Measurements from ENCODE around the gene GRK3.
"Not testable (repeated sequence)": the region's sequence is repeated elsewhere in the genome, so short reads cannot be mapped to it uniquely, and the experiment has no call there.

GRK3 gene

GRCh38 chr22:25697978-25698377 is 133.5 kb downstream of the GRK3 start:
- Mint-ChIP-seq H3K4me1 (no peaks in the 10 kb centered on the region), H3K9me3 (no peaks in the 10 kb centered on the region), H3K4me3 (no peak overlapping the region), H3K27me3 (peaks cover 1% of the 10 kb centered on the region), H3K27ac (no peak overlapping the region), H3K36me3 (peaks cover 2% of the 10 kb centered on the region)

- no peaks in the 10 kb centered on the region for H3K4me1 Mint-ChIP-seq
- H3K4me3 Mint-ChIP-seq: no peak overlapping the region
- H3K27ac Mint-ChIP-seq: no peak overlapping the region
- peaks cover 1% of the 10 kb centered on the region for H3K27me3 Mint-ChIP-seq
- peaks cover 2% of the 10 kb centered on the region for H3K36me3 Mint-ChIP-seq
- no peaks in the 10 kb centered on the region for H3K9me3 Mint-ChIP-seq
These were observed 134.0 kb downstream of the GRK3 start for GRCh38 chr22:25698461-25698860.

- H3K36me3 Mint-ChIP-seq: peaks cover 2% of the 10 kb centered on the region
- no peak overlapping the region for H3K27ac Mint-ChIP-seq
- H3K9me3 Mint-ChIP-seq: no peaks in the 10 kb centered on the region
- no peaks in the 10 kb centered on the region for H3K4me1 Mint-ChIP-seq
- peaks cover 1% of the 10 kb centered on the region for H3K27me3 Mint-ChIP-seq
- H3K4me3 Mint-ChIP-seq: no peak overlapping the region
These were observed 134.5 kb downstream of the GRK3 start for GRCh38 chr22:25698978-25699377.

GRCh38 chr22:25701056-25701780 is 136.7 kb downstream of the GRK3 start:
- Mint-ChIP-seq H3K27me3 (peaks cover 1% of the 10 kb centered on the region), H3K36me3 (no peaks in the 10 kb centered on the region), H3K4me3 (no peak overlapping the region), H3K27ac (no peak overlapping the region), H3K4me1 (no peaks in the 10 kb centered on the region), H3K9me3 (no peaks in the 10 kb centered on the region)

- Mint-ChIP-seq H3K9me3 (no peaks in the 10 kb centered on the region), H3K4me1 (no peaks in the 10 kb centered on the region), H3K36me3 (no peaks in the 10 kb centered on the region), H3K27ac (no peak overlapping the region), H3K27me3 (peaks cover 1% of the 10 kb centered on the region), H3K4me3 (no peak overlapping the region)
These were observed 137.6 kb downstream of the GRK3 start for GRCh38 chr22:25702040-25702439.

GRCh38 chr22:25702571-25703167 is 138.2 kb downstream of the GRK3 start:
- Mint-ChIP-seq H3K9me3 (no peaks in the 10 kb centered on the region), H3K4me3 (no peak overlapping the region), H3K4me1 (no peaks in the 10 kb centered on the region), H3K27me3 (peaks cover 1% of the 10 kb centered on the region), H3K27ac (no peak overlapping the region), H3K36me3 (peaks cover 3% of the 10 kb centered on the region)

GRCh38 chr22:25704701-25705100 is 140.2 kb downstream of the GRK3 start:
- H3K27me3 Mint-ChIP-seq: peaks cover 1% of the 10 kb centered on the region
- H3K4me1 Mint-ChIP-seq: peaks cover under 1% of the 10 kb centered on the region
- no peak overlapping the region for H3K4me3 Mint-ChIP-seq
- no peak overlapping the region for H3K27ac Mint-ChIP-seq
- no peaks in the 10 kb centered on the region for H3K9me3 Mint-ChIP-seq
- peaks cover 3% of the 10 kb centered on the region for H3K36me3 Mint-ChIP-seq

- Mint-ChIP-seq H3K4me3 (no peak overlapping the region), H3K27me3 (no peaks in the 10 kb centered on the region), H3K27ac (no peak overlapping the region), H3K4me1 (peaks cover 6% of the 10 kb centered on the region), H3K9me3 (no peaks in the 10 kb centered on the region), H3K36me3 (peaks cover 3% of the 10 kb centered on the region)
These were observed 141.7 kb downstream of the GRK3 start for GRCh38 chr22:25706197-25706596.

- H3K27ac Mint-ChIP-seq, H3K9me3 Mint-ChIP-seq, H3K36me3 Mint-ChIP-seq, H3K4me1 Mint-ChIP-seq, H3K27me3 Mint-ChIP-seq, H3K4me3 Mint-ChIP-seq: not testable (repeated sequence)
These were observed 144.0 kb downstream of the GRK3 start for GRCh38 chr22:25708430-25708829.

- no peak overlapping the region for H3K4me3 Mint-ChIP-seq
- H3K36me3 Mint-ChIP-seq: peaks cover 6% of the 10 kb centered on the region
- H3K9me3 Mint-ChIP-seq: no peaks in the 10 kb centered on the region
- peaks cover 6% of the 10 kb centered on the region for H3K4me1 Mint-ChIP-seq
- H3K27me3 Mint-ChIP-seq: no peaks in the 10 kb centered on the region
- H3K27ac Mint-ChIP-seq: no peak overlapping the region
These were observed 145.3 kb downstream of the GRK3 start for GRCh38 chr22:25709758-25710157.

GRCh38 chr22:25710501-25710900 is 146.0 kb downstream of the GRK3 start:
- Mint-ChIP-seq H3K27ac (no peak overlapping the region), H3K27me3 (no peaks in the 10 kb centered on the region), H3K36me3 (peaks cover 6% of the 10 kb centered on the region), H3K9me3 (no peaks in the 10 kb centered on the region), H3K4me3 (no peak overlapping the region), H3K4me1 (peaks cover 6% of the 10 kb centered on the region)

- Mint-ChIP-seq H3K27me3 (no peaks in the 10 kb centered on the region), H3K4me3 (no peak overlapping the region), H3K9me3 (no peaks in the 10 kb centered on the region), H3K4me1 (peaks cover 6% of the 10 kb centered on the region), H3K36me3 (peaks cover 6% of the 10 kb centered on the region), H3K27ac (no peak overlapping the region)
These were observed 147.0 kb downstream of the GRK3 start for GRCh38 chr22:25711491-25711890.

GRCh38 chr22:25712661-25713400 is 148.4 kb downstream of the GRK3 start:
- H3K9me3 Mint-ChIP-seq: no peaks in the 10 kb centered on the region
- peaks cover 3% of the 10 kb centered on the region for H3K36me3 Mint-ChIP-seq
- no peak overlapping the region for H3K4me3 Mint-ChIP-seq
- H3K27ac Mint-ChIP-seq: no peak overlapping the region
- H3K27me3 Mint-ChIP-seq: no peaks in the 10 kb centered on the region
- H3K4me1 Mint-ChIP-seq: peaks cover 6% of the 10 kb centered on the region

- H3K36me3 Mint-ChIP-seq: peaks cover 3% of the 10 kb centered on the region
- no peaks in the 10 kb centered on the region for H3K27me3 Mint-ChIP-seq
- H3K9me3 Mint-ChIP-seq: no peaks in the 10 kb centered on the region
- no peak overlapping the region for H3K27ac Mint-ChIP-seq
- H3K4me1 Mint-ChIP-seq: peaks cover 6% of the 10 kb centered on the region
- no peak overlapping the region for H3K4me3 Mint-ChIP-seq
These were observed 149.6 kb downstream of the GRK3 start for GRCh38 chr22:25714070-25714469.

GRCh38 chr22:25714739-25715138 is 150.3 kb downstream of the GRK3 start:
- H3K9me3 Mint-ChIP-seq: no peaks in the 10 kb centered on the region
- peaks cover 3% of the 10 kb centered on the region for H3K36me3 Mint-ChIP-seq
- no peak overlapping the region for H3K27ac Mint-ChIP-seq
- peaks cover 5% of the 10 kb centered on the region for H3K4me1 Mint-ChIP-seq
- no peaks in the 10 kb centered on the region for H3K27me3 Mint-ChIP-seq
- no peak overlapping the region for H3K4me3 Mint-ChIP-seq

- no peaks in the 10 kb centered on the region for H3K9me3 Mint-ChIP-seq
- H3K27me3 Mint-ChIP-seq: no peaks in the 10 kb centered on the region
- no peaks in the 10 kb centered on the region for H3K36me3 Mint-ChIP-seq
- H3K27ac Mint-ChIP-seq: no peak overlapping the region
- no peak overlapping the region for H3K4me3 Mint-ChIP-seq
- no peaks in the 10 kb centered on the region for H3K4me1 Mint-ChIP-seq
These were observed 152.2 kb downstream of the GRK3 start for GRCh38 chr22:25716637-25717036.

Data from activated naive CD4-positive, alpha-beta T cell treated with anti-CD3 and anti-CD28 coated beads, Interleukin-2, amount 50 U/mL, for 24 hours (primary cell).